Activated naive CD8-positive, alpha-beta T cell treated with anti-CD3 and anti-CD28 coated beads, Interleukin-2, amount 50 U/mL, for 24 hours (primary cell): ENCODE data around the gene GRN.
"Not testable (repeated sequence)": the region's sequence is repeated elsewhere in the genome, so short reads cannot be mapped to it uniquely, and the experiment has no call there.

Source experiments
- ATAC-seq: fragments of 150-1000 bp; cut with Tn5 transposase; one replicate; pipeline ENCODE4 v1.10.0; 2021
- DNase-seq: peaks from one replicate; pipeline ENCODE4 v3.0.0; 2021
- H3K27ac Mint-ChIP-seq: one replicate; pipeline ENCODE4 v1.8.0; 2021; ENCODE audit warnings: mild to moderate bottlenecking, mixed read lengths
- H3K27me3 Mint-ChIP-seq: one replicate; pipeline ENCODE4 v1.8.0; 2021; ENCODE audit warnings: mixed read lengths
- H3K36me3 Mint-ChIP-seq: one replicate; pipeline ENCODE4 v1.8.0; 2021; ENCODE audit warnings: low read depth, mixed read lengths
- H3K4me1 Mint-ChIP-seq: one replicate; pipeline ENCODE4 v1.8.0; 2021; ENCODE audit warnings: mixed read lengths
- H3K4me3 Mint-ChIP-seq: one replicate; pipeline ENCODE4 v1.8.0; 2021; ENCODE audit warnings: mild to moderate bottlenecking, moderate library complexity, mixed read lengths
- H3K9me3 Mint-ChIP-seq: one replicate; pipeline ENCODE4 v1.8.0; 2021; ENCODE audit warnings: mixed read lengths

The GRN gene

GRCh38 chr17:44358066-44358465 lies 13.0 kb downstream of the GRN start:
- Mint-ChIP-seq H3K4me1 (no peaks in the 10 kb centered on the region), H3K36me3 (no peaks in the 10 kb centered on the region)

GRCh38 chr17:44359006-44359405 lies 13.9 kb downstream of the GRN start:
- Mint-ChIP-seq H3K27me3 (peaks cover 6% of the 10 kb centered on the region), H3K4me3 (no peak overlapping the region), H3K4me1 (no peaks in the 10 kb centered on the region), H3K9me3 (no peaks in the 10 kb centered on the region), H3K36me3 (no peaks in the 10 kb centered on the region), H3K27ac (no peak overlapping the region)
- ATAC-seq: no peak
- DNase-seq: no peak

More at GRCh38 chr17:44358066-44358465, 13.0 kb downstream of the GRN start:
- Mint-ChIP-seq H3K27me3 (peaks cover 6% of the 10 kb centered on the region), H3K9me3 (no peaks in the 10 kb centered on the region), H3K27ac (no peak overlapping the region), H3K4me3 (no peak overlapping the region)
- DNase-seq: no peak
- ATAC-seq: no peak

GRCh38 chr17:44359458-44360143 lies 14.5 kb downstream of the GRN start:
- Mint-ChIP-seq H3K4me3 (no peak overlapping the region), H3K27me3 (peaks cover 9% of the 10 kb centered on the region), H3K27ac (no peak overlapping the region), H3K9me3 (no peaks in the 10 kb centered on the region), H3K36me3 (no peaks in the 10 kb centered on the region), H3K4me1 (no peaks in the 10 kb centered on the region)
- DNase-seq (no peak), ATAC-seq (no peak)

GRCh38 chr17:44360144-44360533 lies 15.0 kb downstream of the GRN start:
- no peak for DNase-seq
- peaks cover 14% of the 10 kb centered on the region for H3K27me3 Mint-ChIP-seq

GRCh38 chr17:44360826-44361225 lies 15.7 kb downstream of the GRN start:
- no peaks in the 10 kb centered on the region for H3K9me3 Mint-ChIP-seq
- no peak for DNase-seq

More at GRCh38 chr17:44360144-44360533, 15.0 kb downstream of the GRN start:
- H3K4me1 Mint-ChIP-seq: no peaks in the 10 kb centered on the region
- no peak overlapping the region for H3K27ac Mint-ChIP-seq
- H3K4me3 Mint-ChIP-seq: no peak overlapping the region
- ATAC-seq: no peak
- H3K9me3 Mint-ChIP-seq: no peaks in the 10 kb centered on the region
- H3K36me3 Mint-ChIP-seq: no peaks in the 10 kb centered on the region

GRCh38 chr17:44361292-44362260 lies 16.5 kb downstream of the GRN start:
- Mint-ChIP-seq H3K27me3 (peaks cover 22% of the 10 kb centered on the region), H3K4me3 (no peak overlapping the region), H3K27ac (no peak overlapping the region), H3K36me3 (no peaks in the 10 kb centered on the region), H3K4me1 (no peaks in the 10 kb centered on the region), H3K9me3 (no peaks in the 10 kb centered on the region)
- DNase-seq: no peak
- no peak for ATAC-seq

More at GRCh38 chr17:44360826-44361225, 15.7 kb downstream of the GRN start:
- H3K27me3 Mint-ChIP-seq: peaks cover 19% of the 10 kb centered on the region
- H3K4me3 Mint-ChIP-seq: no peak overlapping the region
- H3K27ac Mint-ChIP-seq: no peak overlapping the region
- no peaks in the 10 kb centered on the region for H3K36me3 Mint-ChIP-seq
- ATAC-seq: no peak
- H3K4me1 Mint-ChIP-seq: no peaks in the 10 kb centered on the region

GRCh38 chr17:44362459-44362948 lies 17.4 kb downstream of the GRN start:
- Mint-ChIP-seq H3K4me3 (no peak overlapping the region), H3K27ac (no peak overlapping the region), H3K27me3 (peaks cover 25% of the 10 kb centered on the region), H3K9me3 (no peaks in the 10 kb centered on the region), H3K4me1 (no peaks in the 10 kb centered on the region), H3K36me3 (no peaks in the 10 kb centered on the region)
- DNase-seq: no peak
- no peak for ATAC-seq

- Mint-ChIP-seq H3K36me3 (no peaks in the 10 kb centered on the region), H3K27ac (no peak overlapping the region), H3K9me3 (no peaks in the 10 kb centered on the region), H3K27me3 (peaks cover 25% of the 10 kb centered on the region), H3K4me1 (no peaks in the 10 kb centered on the region), H3K4me3 (peak overlapping the region; percentile 45)
- ATAC-seq (peak; percentile 20), DNase-seq (no peak)
These were observed 18.0 kb downstream of the GRN start for GRCh38 chr17:44362949-44363612.

GRCh38 chr17:44363613-44364159 lies 18.6 kb downstream of the GRN start, which contains the start of gene FAM171A2:
Gene FAM171A2 (minus strand): TSS chr17:44363853. CDS start chr17:44363714, 139 bp downstream.
- Mint-ChIP-seq H3K9me3 (no peaks in the 10 kb centered on the region), H3K4me3 (peak within 1 kb of the TSS; percentile 50), H3K36me3 (no peaks in the 10 kb centered on the region), H3K27me3 (peaks cover 27% of the 10 kb centered on the region), H3K4me1 (no peaks in the 10 kb centered on the region), H3K27ac (no peak within 1 kb of the TSS)
- ATAC-seq: peak; percentile 86
- DNase-seq: peak; percentile 79

GRCh38 chr17:44365051-44365450 lies 19.9 kb downstream of the GRN start:
- not testable (repeated sequence) for H3K4me1 Mint-ChIP-seq, ATAC-seq, DNase-seq, H3K36me3 Mint-ChIP-seq, H3K27ac Mint-ChIP-seq, H3K9me3 Mint-ChIP-seq
- Mint-ChIP-seq H3K4me3 (peak overlapping the region; percentile 23), H3K27me3 (peaks cover 34% of the 10 kb centered on the region)

GRCh38 chr17:44367231-44367979 lies 22.3 kb downstream of the GRN start:
- Mint-ChIP-seq H3K27me3 (peaks cover 36% of the 10 kb centered on the region), H3K27ac (no peak overlapping the region)

GRCh38 chr17:44368391-44369243 lies 23.5 kb downstream of the GRN start:
- H3K4me1 Mint-ChIP-seq, ATAC-seq: not testable (repeated sequence)
- peaks cover 36% of the 10 kb centered on the region for H3K27me3 Mint-ChIP-seq

More at GRCh38 chr17:44367231-44367979, 22.3 kb downstream of the GRN start:
- peaks cover 2% of the 10 kb centered on the region for H3K4me1 Mint-ChIP-seq
- no peak overlapping the region for H3K4me3 Mint-ChIP-seq
- no peak for DNase-seq
- H3K9me3 Mint-ChIP-seq: no peaks in the 10 kb centered on the region
- H3K36me3 Mint-ChIP-seq: no peaks in the 10 kb centered on the region
- no peak for ATAC-seq

More at GRCh38 chr17:44368391-44369243, 23.5 kb downstream of the GRN start:
- not testable (repeated sequence) for H3K9me3 Mint-ChIP-seq, H3K4me3 Mint-ChIP-seq, H3K27ac Mint-ChIP-seq, H3K36me3 Mint-ChIP-seq, DNase-seq
